ENCODE measurements around the gene LTF. TPM values are rescaled to one million over a fixed set of nuclear protein-coding genes. Genes with fewer than 3 reads are reported as not detected.

The LTF gene
- total and polyA plus RNA-seq, 9 of the 15 experiments (the other 6 are each of a cell fraction or from before 2014, with no cell fraction given) = 0.07 TPM; not detected in 8

DNA sequence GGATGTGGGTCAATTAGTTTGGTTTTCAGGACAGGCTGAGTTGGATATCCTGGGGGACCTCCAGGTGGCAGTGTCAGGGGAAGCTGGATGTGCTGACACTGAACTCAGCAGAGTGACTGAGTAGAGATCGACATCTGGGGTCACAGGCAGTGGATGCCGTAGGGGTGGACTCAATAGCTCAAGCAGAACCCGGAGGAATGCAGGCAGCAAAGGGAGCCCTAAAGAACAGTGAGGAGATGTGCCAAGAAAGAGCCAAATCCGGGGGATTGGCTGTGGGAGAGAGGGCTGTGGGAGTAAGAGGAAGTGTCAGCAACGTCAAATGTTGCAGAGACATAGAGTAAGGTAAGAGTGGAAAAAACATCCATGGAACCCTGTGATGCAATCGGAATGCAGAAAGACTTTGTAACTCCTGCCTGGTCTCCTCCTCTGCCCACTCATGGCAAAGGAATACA lies 69.5 kb downstream of the LTF start (continued):
- TF ChIP-seq, protein P1, sequence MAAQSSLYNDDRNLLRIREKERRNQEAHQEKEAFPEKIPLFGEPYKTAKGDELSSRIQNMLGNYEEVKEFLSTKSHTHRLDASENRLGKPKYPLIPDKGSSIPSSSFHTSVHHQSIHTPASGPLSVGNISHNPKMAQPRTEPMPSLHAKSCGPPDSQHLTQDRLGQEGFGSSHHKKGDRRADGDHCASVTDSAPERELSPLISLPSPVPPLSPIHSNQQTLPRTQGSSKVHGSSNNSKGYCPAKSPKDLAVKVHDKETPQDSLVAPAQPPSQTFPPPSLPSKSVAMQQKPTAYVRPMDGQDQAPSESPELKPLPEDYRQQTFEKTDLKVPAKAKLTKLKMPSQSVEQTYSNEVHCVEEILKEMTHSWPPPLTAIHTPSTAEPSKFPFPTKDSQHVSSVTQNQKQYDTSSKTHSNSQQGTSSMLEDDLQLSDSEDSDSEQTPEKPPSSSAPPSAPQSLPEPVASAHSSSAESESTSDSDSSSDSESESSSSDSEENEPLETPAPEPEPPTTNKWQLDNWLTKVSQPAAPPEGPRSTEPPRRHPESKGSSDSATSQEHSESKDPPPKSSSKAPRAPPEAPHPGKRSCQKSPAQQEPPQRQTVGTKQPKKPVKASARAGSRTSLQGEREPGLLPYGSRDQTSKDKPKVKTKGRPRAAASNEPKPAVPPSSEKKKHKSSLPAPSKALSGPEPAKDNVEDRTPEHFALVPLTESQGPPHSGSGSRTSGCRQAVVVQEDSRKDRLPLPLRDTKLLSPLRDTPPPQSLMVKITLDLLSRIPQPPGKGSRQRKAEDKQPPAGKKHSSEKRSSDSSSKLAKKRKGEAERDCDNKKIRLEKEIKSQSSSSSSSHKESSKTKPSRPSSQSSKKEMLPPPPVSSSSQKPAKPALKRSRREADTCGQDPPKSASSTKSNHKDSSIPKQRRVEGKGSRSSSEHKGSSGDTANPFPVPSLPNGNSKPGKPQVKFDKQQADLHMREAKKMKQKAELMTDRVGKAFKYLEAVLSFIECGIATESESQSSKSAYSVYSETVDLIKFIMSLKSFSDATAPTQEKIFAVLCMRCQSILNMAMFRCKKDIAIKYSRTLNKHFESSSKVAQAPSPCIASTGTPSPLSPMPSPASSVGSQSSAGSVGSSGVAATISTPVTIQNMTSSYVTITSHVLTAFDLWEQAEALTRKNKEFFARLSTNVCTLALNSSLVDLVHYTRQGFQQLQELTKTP (IDR thresholded peaks at IDR 0.05; ENCODE audit: low read depth in 1 of 2, partially characterized antibody in 2 of 2) = peak in 1 of 2 experiments; percentile 40
- TF ChIP-seq XRCC4 (IDR thresholded peaks at IDR 0.05; ENCODE audit: extremely low read depth, insufficient read depth, insufficient read length) (no peak), MEF2A (IDR thresholded peaks at IDR 0.05; ENCODE audit: control insufficient read depth, low read depth, low read length) (no peak), ATF1 (CRISPR knock-in tag; IDR thresholded peaks at IDR 0.05) (no peak), ATF1 (tag; IDR thresholded peaks at IDR 0.05) (0 out of 2 replicates have a peak, but pooled peaks have one; percentile 36), SAFB (IDR thresholded peaks at IDR 0.05; ENCODE audit: borderline replicate concordance, low read depth, low read length) (no peak), CREB1 (IDR thresholded peaks at IDR 0.05) (no peak), CREB1 (CRISPR knock-in tag; IDR thresholded peaks at IDR 0.05) (no peak), ETV1 (tag; conservative IDR thresholded peaks at IDR 0.05; ENCODE audit: low read depth) (peak; percentile 21; the same call in 1 of the 2 replicates), ZNF79 (CRISPR knock-in tag; IDR thresholded peaks at IDR 0.05; ENCODE audit: low read depth) (peak; percentile 14; the same call in 1 of the 2 replicates), RBM34 (IDR thresholded peaks at IDR 0.05; ENCODE audit: borderline replicate concordance, insufficient read depth, low read length) (no peak), SAFB2 (IDR thresholded peaks at IDR 0.05; ENCODE audit: borderline replicate concordance, low read depth, low read length, severe bottlenecking) (no peak), TBL1XR1 (IDR thresholded peaks at IDR 0.05; ENCODE audit: low read length in 2 of 2) (no peak), KLF13 (tag; IDR thresholded peaks at IDR 0.05; ENCODE audit: borderline replicate concordance, low read depth) (no peak), ZNF41 (CRISPR knock-in tag; conservative IDR thresholded peaks at IDR 0.05) (no peak), CHCHD3 (CRISPR knock-in tag; IDR thresholded peaks at IDR 0.05) (no peak), POLR2G (IDR thresholded peaks at IDR 0.05; ENCODE audit: low read depth, low read length) (no peak), NR2C2 (CRISPR knock-in tag; IDR thresholded peaks at IDR 0.05) (0 out of 2 replicates have a peak, but pooled peaks have one; percentile 48), NR2C2 (tag; IDR thresholded peaks at IDR 0.05) (peak; percentile 57; the same call in 1 of the 2 replicates)
- TF ChIP-seq, protein P2, sequence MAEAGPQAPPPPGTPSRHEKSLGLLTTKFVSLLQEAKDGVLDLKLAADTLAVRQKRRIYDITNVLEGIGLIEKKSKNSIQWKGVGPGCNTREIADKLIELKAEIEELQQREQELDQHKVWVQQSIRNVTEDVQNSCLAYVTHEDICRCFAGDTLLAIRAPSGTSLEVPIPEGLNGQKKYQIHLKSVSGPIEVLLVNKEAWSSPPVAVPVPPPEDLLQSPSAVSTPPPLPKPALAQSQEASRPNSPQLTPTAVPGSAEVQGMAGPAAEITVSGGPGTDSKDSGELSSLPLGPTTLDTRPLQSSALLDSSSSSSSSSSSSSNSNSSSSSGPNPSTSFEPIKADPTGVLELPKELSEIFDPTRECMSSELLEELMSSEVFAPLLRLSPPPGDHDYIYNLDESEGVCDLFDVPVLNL (CRISPR knock-in tag; IDR thresholded peaks at IDR 0.05; ENCODE audit: low read depth) = no peak
- TF ChIP-seq, protein P3, sequence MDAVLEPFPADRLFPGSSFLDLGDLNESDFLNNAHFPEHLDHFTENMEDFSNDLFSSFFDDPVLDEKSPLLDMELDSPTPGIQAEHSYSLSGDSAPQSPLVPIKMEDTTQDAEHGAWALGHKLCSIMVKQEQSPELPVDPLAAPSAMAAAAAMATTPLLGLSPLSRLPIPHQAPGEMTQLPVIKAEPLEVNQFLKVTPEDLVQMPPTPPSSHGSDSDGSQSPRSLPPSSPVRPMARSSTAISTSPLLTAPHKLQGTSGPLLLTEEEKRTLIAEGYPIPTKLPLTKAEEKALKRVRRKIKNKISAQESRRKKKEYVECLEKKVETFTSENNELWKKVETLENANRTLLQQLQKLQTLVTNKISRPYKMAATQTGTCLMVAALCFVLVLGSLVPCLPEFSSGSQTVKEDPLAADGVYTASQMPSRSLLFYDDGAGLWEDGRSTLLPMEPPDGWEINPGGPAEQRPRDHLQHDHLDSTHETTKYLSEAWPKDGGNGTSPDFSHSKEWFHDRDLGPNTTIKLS (IDR thresholded peaks at IDR 0.05; ENCODE audit: borderline replicate concordance, low read depth) = no peak

All from K562 (cell line).